HepG2 (cell line): ENCODE data around the gene GATA5. TPM values are rescaled to one million over a fixed set of nuclear protein-coding genes. Genes with fewer than 3 reads are reported as not detected.
A peak's percentile ranks its signal among the peaks of the same experiment; 100 is the strongest.

Source experiments
- ATAC-seq: fragments of 200-7000 bp; cut with Tn5 transposase; 3 replicates; pipeline ENCODE4 v1.9.1; 2020; ENCODE audit warnings: mild to moderate bottlenecking, moderate library complexity
- BruUV-seq: library from RNA; stranded (reverse); fragments of 400-500 nt; replicated peaks from 2 replicates; lab custom pipeline; 2021; lab: Mats Ljungman, UMichigan
- CTCF ChIA-PET: fragments of 300-600 bp; formaldehyde crosslinking; extraction: SDS; loops from one replicate; lab custom pipeline; 2021; ENCODE audit warnings: low total read pairs, inconsistent platforms, low intra/inter-chr PET ratio; lab: Yijun Ruan, JAX
- POLR2A ChIA-PET: fragments of 350-600 bp; sonication (Branson Sonifier 250); formaldehyde crosslinking; loops from one replicate; lab custom pipeline; 2020; ENCODE audit warnings: antibody characterized with exemption, inconsistent platforms; lab: Yijun Ruan, JAX
- DNase-seq: peaks from one replicate; pipeline ENCODE4 v3.0.0-alpha.2; 2015; ENCODE audit warnings: low spot score
- FAIRE-seq: peaks from 3 replicates; lab custom pipeline; 2011; peaks lifted over from hg19 to GRCh38; lab: Jason Lieb, UNC
- H2AFZ ChIP-seq: one replicate; pipeline ENCODE4 v1.6.1; 2011; ENCODE audit warnings: low read length, inconsistent platforms
- H3K27ac ChIP-seq: fragments of 300-600 bp; 3 replicates; pipeline ENCODE4 v1.8.0; 2011; ENCODE audit warnings: mixed run types, mild to moderate bottlenecking, mixed read lengths, low read length, inconsistent platforms; ENCODE audit not compliant: insufficient read depth; ENCODE audit errors: extremely low read length
- H3K27me3 ChIP-seq, 2 experiments: fragments of 200-600 bp in 1 of 2; 2 replicates in 1 of 2; 3 replicates in 1 of 2; pipeline versions ENCODE4 v1.6.0 to v1.8.0; 2011; ENCODE audit warnings: low read length in 2 of 2, mild to moderate bottlenecking in 2 of 2, moderate library complexity in 2 of 2, inconsistent platforms in 1 of 2; ENCODE audit not compliant: insufficient read depth in 2 of 2, control insufficient read depth in 1 of 2
- H3K36me3 ChIP-seq, 2 experiments: fragments of 200-600 bp in 1 of 2; replicated peaks in 1 of 2; 2 replicates in 1 of 2; 3 replicates in 1 of 2; pipeline versions ENCODE4 v1.5.1 to v1.8.0; 2011; ENCODE audit warnings: low read length in 2 of 2, inconsistent platforms in 1 of 2; ENCODE audit not compliant: insufficient read depth in 2 of 2, control insufficient read depth in 1 of 2
- H3K4me1 ChIP-seq: 2 replicates; pipeline ENCODE4 v1.5.1; 2012; ENCODE audit warnings: low read length, inconsistent platforms; ENCODE audit not compliant: insufficient read depth
- H3K4me2 ChIP-seq: 2 replicates; pipeline ENCODE4 v1.6.0; 2011; ENCODE audit warnings: low read depth, low read length, inconsistent platforms
- H3K4me3 ChIP-seq, 3 experiments: fragments of 200-600 bp in 1 of 3; sonication (generic), shearing (Covaris generic) in 1 of 3; replicated peaks in 1 of 3; 2 replicates each; pipeline ENCODE4 v1.5.1; 2011 to 2016; ENCODE audit warnings: low read length in 3 of 3, inconsistent platforms in 2 of 3, low read depth in 2 of 3, mild to moderate bottlenecking in 2 of 3, control low read depth in 1 of 3, mixed read lengths in 1 of 3; ENCODE audit not compliant: insufficient read depth in 1 of 3
- H3K79me2 ChIP-seq: one replicate; pipeline ENCODE4 v1.6.1; 2011; ENCODE audit warnings: low read length, inconsistent platforms; ENCODE audit not compliant: insufficient read depth
- H3K9ac ChIP-seq: 2 replicates; pipeline ENCODE4 v1.6.0; 2011; ENCODE audit warnings: mild to moderate bottlenecking, low read depth, low read length, inconsistent platforms; ENCODE audit not compliant: insufficient read depth
- H3K9me3 ChIP-seq: 2 replicates; pipeline ENCODE4 v1.5.1; 2012; ENCODE audit warnings: mild to moderate bottlenecking, low read length
- H4K20me1 ChIP-seq: 2 replicates; pipeline ENCODE4 v1.6.0; 2011; ENCODE audit warnings: inconsistent platforms, mild to moderate bottlenecking, low read length, moderate library complexity; ENCODE audit not compliant: insufficient read depth
- EZH2 ChIP-seq: conservative IDR thresholded peaks from 2 replicates; pipeline ENCODE4 v1.6.1; 2012; ENCODE audit warnings: mild to moderate bottlenecking, low read depth, low read length, moderate library complexity
- MXD1 ChIP-seq: sonication (generic); formaldehyde crosslinking; IDR thresholded peaks from 2 replicates; pipeline ENCODE4 v1.4.0; 2020; ENCODE audit warnings: mild to moderate bottlenecking, missing genetic modification reagents
- PAWR ChIP-seq: sonication (generic); formaldehyde crosslinking; IDR thresholded peaks from 2 replicates; pipeline ENCODE4 v1.4.0; 2020; ENCODE audit warnings: missing genetic modification reagents, mild to moderate bottlenecking, borderline replicate concordance
- PCBP2 ChIP-seq: fragments of 200-400 bp; formaldehyde crosslinking; optimal IDR thresholded peaks from 2 replicates; pipeline ENCODE3; 2018; ENCODE audit warnings: low read length, low read depth; ENCODE audit not compliant: poor library complexity, severe bottlenecking
- TBP ChIP-seq: sonication (generic); formaldehyde crosslinking; IDR thresholded peaks from 2 replicates; pipeline ENCODE4 v1.5.0; 2020; ENCODE audit warnings: missing genetic modification reagents
- ZBTB39 ChIP-seq: sonication (generic); formaldehyde crosslinking; IDR thresholded peaks from 2 replicates; pipeline ENCODE4 v1.5.0; 2020; ENCODE audit warnings: missing genetic modification reagents
- ZNF33A ChIP-seq: sonication (generic); formaldehyde crosslinking; IDR thresholded peaks from 2 replicates; pipeline ENCODE4 v1.5.1; 2020; ENCODE audit warnings: missing genetic modification reagents, mild to moderate bottlenecking, moderate library complexity, borderline replicate concordance
- ZNF556 ChIP-seq: sonication (generic); formaldehyde crosslinking; IDR thresholded peaks from 2 replicates; pipeline ENCODE4 v1.4.0; 2020; ENCODE audit warnings: mild to moderate bottlenecking, missing genetic modification reagents, borderline replicate concordance
- ZNF768 ChIP-seq: sonication (generic); formaldehyde crosslinking; IDR thresholded peaks from 2 replicates; pipeline ENCODE4 v1.4.0; 2020; ENCODE audit warnings: missing genetic modification reagents
- WGBS: methylation state at CpG from one replicate; pipeline ENCODE4 v1.1.6; 2017; ENCODE audit warnings: low lambda C conversion rate; 5-methylcytosine and 5-hydroxymethylcytosine counted together
- in situ Hi-C: cut with HindIII; loops from 2 replicates; pipeline ENCODE4 v1.10.0; 2017; ENCODE audit warnings: low pct_unique_long_range_greater_than_20kb; ENCODE audit not compliant: extremely low pct_ligation_motif_present
- intact Hi-C: fragments of 100-400 bp; cut with micrococcal nuclease; formaldehyde crosslinking; loops from one replicate; pipeline ENCODE4 v1.10.0; 2022; ENCODE audit not compliant: unreplicated experiment
- polyA plus RNA-seq, 8 experiments: library from polyadenylated mRNA; depleted of rRNA in 3 of 8; stranded (reverse) in 7 of 8; unstranded in 1 of 8; fragments of >200 nt; fragmentation: Illumina TruSeq in 4 of 8; extraction: Trizol in 4 of 8; gene quantifications; 2 replicates each; pipeline versions ENCODE4 v1.2.1 to v1.2.3, GENCODE V29; 2011 to 2016; ENCODE audit warnings: low read depth in 4 of 8, missing spikeins in 1 of 8, mixed read lengths in 1 of 8; ENCODE audit not compliant: insufficient read depth in 1 of 8
- total RNA-seq, 5 experiments: library from RNA; depleted of rRNA; stranded (reverse); fragments of >200 nt; fragmentation: Illumina TruSeq; extraction: Trizol; gene quantifications; 2 replicates each; pipeline ENCODE4 v1.2.3, GENCODE V29; 2016; ENCODE audit warnings: low read depth in 1 of 5

Gene GATA5
- total and polyA plus RNA-seq, 2 of the 13 experiments (the other 11 are each of a cell fraction or from before 2014, with no cell fraction given) = 0.12 to 0.20 TPM

- no peak for TF ChIP-seq TBP
- TF ChIP-seq PAWR = no peak
- TF ChIP-seq PCBP2 = no peak
- TF ChIP-seq MXD1 (CRISPR knock-in tag) = no peak
- TF ChIP-seq ZNF33A (CRISPR knock-in tag) = no peak
- TF ChIP-seq ZNF556 (CRISPR knock-in tag) = no peak
- no peak for DNase-seq
- H3K9ac ChIP-seq = no peak overlapping the region
- no peak overlapping the region for H3K27ac ChIP-seq
- H3K79me2 ChIP-seq = no peaks in the 10 kb centered on the region
- ATAC-seq = no peak
- POLR2A ChIA-PET = interaction anchor here (1.0 kb wide), 1 partner anchor 11 kb away, joined by 3 read pairs; no protein-coding TSS in a partner anchor
- in situ Hi-C loops (no loop called here), intact Hi-C loops (no loop called here)
- no peak overlapping the region for H2AFZ ChIP-seq
- no peak overlapping the region for H3K4me2 ChIP-seq
- H3K4me1 ChIP-seq = peaks cover 17% of the 10 kb centered on the region; the same call in 1 of the 2 replicates
- no peaks in the 10 kb centered on the region; the same call in 1 of the 2 replicates for H4K20me1 ChIP-seq
- H3K9me3 ChIP-seq = no peaks in the 10 kb centered on the region
- FAIRE-seq = no peak
- 28% methylated on average over 4 of the region's 10 CpGs for WGBS
- CTCF ChIA-PET = no interaction called here
- peaks cover 21 to 79% of the 10 kb centered on the region in 2 experiments for H3K27me3 ChIP-seq
- no peak overlapping the region for H3K4me3 ChIP-seq
- no TSS peak for BruUV-seq
- H3K36me3 ChIP-seq = no peaks in the 10 kb centered on the region
Observed at GRCh38 chr20:62423326-62423706, 52.5 kb downstream of the GATA5 start.

- TF ChIP-seq EZH2 (peak; percentile 67; the same call in 1 of the 2 replicates), ZNF556 (CRISPR knock-in tag) (0 out of 2 replicates have a peak, but pooled peaks have one; percentile 21), ZNF768 (peak; percentile 4; the same call in 1 of the 2 replicates), ZBTB39 (CRISPR knock-in tag) (no peak)
- TF ChIP-seq, all 625 proteins: peak for 3
- H3K4me1 ChIP-seq = peaks cover 17% of the 10 kb centered on the region; the same call in 1 of the 2 replicates
- H2AFZ ChIP-seq = no peak overlapping the region
- DNase-seq (no peak), FAIRE-seq (no peak), ATAC-seq (no peak)
- H4K20me1 ChIP-seq = no peaks in the 10 kb centered on the region; the same call in 1 of the 2 replicates
- no peaks in the 10 kb centered on the region for H3K9me3 ChIP-seq
- ChIA-PET CTCF (no interaction called here), POLR2A (interaction anchor here (1.0 kb wide), 1 partner anchor 11 kb away, joined by 3 read pairs; no protein-coding TSS in a partner anchor)
- H3K4me3 ChIP-seq = no peak overlapping the region
- H3K9ac ChIP-seq = no peak overlapping the region
- WGBS = 44% methylated on average over 20 of the region's 20 CpGs
- intact Hi-C loops = no loop called here
- H3K36me3 ChIP-seq = no peaks in the 10 kb centered on the region
- no peak overlapping the region for H3K4me2 ChIP-seq
- H3K27me3 ChIP-seq = peaks cover 21 to 80% of the 10 kb centered on the region in 2 experiments
- no peak overlapping the region for H3K27ac ChIP-seq
- in situ Hi-C loops = no loop called here
- no TSS peak for BruUV-seq
- no peaks in the 10 kb centered on the region for H3K79me2 ChIP-seq
Observed at GRCh38 chr20:62422636-62423325, 53.0 kb downstream of the GATA5 start.
